GM18508 (cell line): ENCODE data around the gene RNF121.

Experiments
- ATAC-seq: cut with Tn5 transposase; IDR thresholded peaks from one replicate; pipeline ENCODE4 v1.9.1; 2021; ENCODE audit warnings: moderate number of reproducible peaks; ENCODE audit not compliant: insufficient read depth, unreplicated experiment

Gene RNF121

GRCh38 chr11:71933141-71933933 lies 4.5 kb downstream of the RNF121 start:
- no peak for ATAC-seq

GRCh38 chr11:71934213-71934612 lies 5.4 kb downstream of the RNF121 start:
- ATAC-seq: no peak

GRCh38 chr11:71935338-71935925 lies 6.6 kb downstream of the RNF121 start:
- ATAC-seq: no peak

GRCh38 chr11:71936825-71937224 lies 8.0 kb downstream of the RNF121 start:
- no peak for ATAC-seq

- no peak for ATAC-seq
These were observed 9.0 kb downstream of the RNF121 start for GRCh38 chr11:71937826-71938225.

- ATAC-seq: no peak
These were observed 11.8 kb downstream of the RNF121 start for GRCh38 chr11:71940561-71941219.

GRCh38 chr11:71946144-71946571 lies 17.3 kb downstream of the RNF121 start:
- ATAC-seq: no peak

GRCh38 chr11:71947498-71947897 lies 18.7 kb downstream of the RNF121 start:
- no peak for ATAC-seq

GRCh38 chr11:71948314-71949027 lies 19.6 kb downstream of the RNF121 start:
- no peak for ATAC-seq

- ATAC-seq: no peak
These were observed 20.2 kb downstream of the RNF121 start for GRCh38 chr11:71949034-71949433.

- no peak for ATAC-seq
These were observed 23.0 kb downstream of the RNF121 start for GRCh38 chr11:71951741-71952310.

GRCh38 chr11:71955898-71956456 lies 27.1 kb downstream of the RNF121 start:
- no peak for ATAC-seq

- no peak for ATAC-seq
These were observed 33.7 kb downstream of the RNF121 start for GRCh38 chr11:71962428-71963038.

- no peak for ATAC-seq
These were observed 34.6 kb downstream of the RNF121 start for GRCh38 chr11:71963468-71963867.

GRCh38 chr11:71964641-71965040 lies 35.8 kb downstream of the RNF121 start:
- ATAC-seq: no peak

- no peak for ATAC-seq
These were observed 42.8 kb downstream of the RNF121 start for GRCh38 chr11:71971680-71972079.

- ATAC-seq: no peak
These were observed 47.7 kb downstream of the RNF121 start for GRCh38 chr11:71976551-71976950.

- no peak for ATAC-seq
These were observed 48.2 kb downstream of the RNF121 start for GRCh38 chr11:71977090-71977489.

- ATAC-seq: no peak
These were observed 49.0 kb downstream of the RNF121 start for GRCh38 chr11:71977743-71978418.
